ENCODE results near the gene STXBP5.
"Not testable (repeated sequence)": the region's sequence is repeated elsewhere in the genome, so short reads cannot be mapped to it uniquely, and the experiment has no call there.

GRCh38 chr6:147380841-147381240 is 176.6 kb downstream of the STXBP5 start:
- not testable (repeated sequence) for TF ChIP-seq CTCF (conservative IDR thresholded peaks at IDR 0.05); ZFX (IDR thresholded peaks at IDR 0.05)
